ENCODE data around the gene RNF10. TPM values are rescaled to one million over a fixed set of nuclear protein-coding genes. Genes with fewer than 3 reads are reported as not detected.

Gene RNF10
- total and polyA plus RNA-seq, 2 experiments from 2014 or later: 83.9 to 128 TPM

DNA sequence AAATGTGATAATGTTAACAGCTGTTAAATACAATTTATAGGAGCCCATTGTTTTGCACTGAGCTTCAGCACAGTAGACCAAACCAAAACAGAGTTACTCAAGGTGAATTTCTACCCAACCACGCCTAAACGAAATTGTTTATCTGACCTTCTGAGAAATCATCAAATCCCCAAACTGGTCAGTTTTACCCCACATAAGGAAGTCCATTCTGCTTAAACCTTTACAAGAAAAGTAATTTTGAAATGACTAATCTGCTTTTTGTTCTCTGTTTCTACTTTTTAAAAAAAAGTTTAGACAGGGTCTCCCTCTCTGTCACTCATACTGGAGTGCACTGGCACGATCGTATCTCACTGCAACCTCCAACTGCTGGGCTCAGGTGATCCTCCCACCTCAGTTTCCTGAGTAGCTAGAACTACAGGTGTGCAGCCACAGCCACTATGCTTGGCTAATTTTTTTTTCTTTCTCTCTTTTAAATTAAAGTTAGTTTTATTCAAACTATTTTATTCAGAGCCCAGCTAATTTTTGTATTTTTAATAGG is 1.4 kb upstream of the RNF10 start:
- no peak overlapping the region for H2AFZ ChIP-seq
- no peak overlapping the region for H3K27ac ChIP-seq
- H3K9me3 ChIP-seq (ENCODE audit: low read depth): no peaks in the 10 kb centered on the region
- DNase-seq (ENCODE audit: low spot score): no peak
- no peaks in the 10 kb centered on the region for H3K27me3 ChIP-seq
- no peak overlapping the region for H3K4me2 ChIP-seq
- TF ChIP-seq EZH2phosphoT487 (IDR thresholded peaks at IDR 0.05; ENCODE audit: low read depth, severe bottlenecking, unreplicated experiment) (no peak), EZH2 (IDR thresholded peaks at IDR 0.05; ENCODE audit: borderline replicate concordance) (no peak)
- TF ChIP-seq, protein P1, sequence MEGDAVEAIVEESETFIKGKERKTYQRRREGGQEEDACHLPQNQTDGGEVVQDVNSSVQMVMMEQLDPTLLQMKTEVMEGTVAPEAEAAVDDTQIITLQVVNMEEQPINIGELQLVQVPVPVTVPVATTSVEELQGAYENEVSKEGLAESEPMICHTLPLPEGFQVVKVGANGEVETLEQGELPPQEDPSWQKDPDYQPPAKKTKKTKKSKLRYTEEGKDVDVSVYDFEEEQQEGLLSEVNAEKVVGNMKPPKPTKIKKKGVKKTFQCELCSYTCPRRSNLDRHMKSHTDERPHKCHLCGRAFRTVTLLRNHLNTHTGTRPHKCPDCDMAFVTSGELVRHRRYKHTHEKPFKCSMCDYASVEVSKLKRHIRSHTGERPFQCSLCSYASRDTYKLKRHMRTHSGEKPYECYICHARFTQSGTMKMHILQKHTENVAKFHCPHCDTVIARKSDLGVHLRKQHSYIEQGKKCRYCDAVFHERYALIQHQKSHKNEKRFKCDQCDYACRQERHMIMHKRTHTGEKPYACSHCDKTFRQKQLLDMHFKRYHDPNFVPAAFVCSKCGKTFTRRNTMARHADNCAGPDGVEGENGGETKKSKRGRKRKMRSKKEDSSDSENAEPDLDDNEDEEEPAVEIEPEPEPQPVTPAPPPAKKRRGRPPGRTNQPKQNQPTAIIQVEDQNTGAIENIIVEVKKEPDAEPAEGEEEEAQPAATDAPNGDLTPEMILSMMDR (IDR thresholded peaks at IDR 0.05; ENCODE audit: poor library complexity): no peak
- H3K4me1 ChIP-seq (ENCODE audit: insufficient read depth): peaks cover 27% of the 10 kb centered on the region
- 78% methylated on average over 4 of the region's 4 CpGs for WGBS (ENCODE audit: low lambda C conversion rate, missing lambda C conversion rate)
- no peaks in the 10 kb centered on the region for H3K36me3 ChIP-seq (replicated peaks; ENCODE audit: insufficient read depth, low read depth)
- H3K79me2 ChIP-seq: peaks cover 42% of the 10 kb centered on the region
- peaks cover 31% of the 10 kb centered on the region for H4K20me1 ChIP-seq (ENCODE audit: insufficient read depth, poor library complexity, severe bottlenecking)
- H3K4me3 ChIP-seq: no peak overlapping the region
- H3K9me2 ChIP-seq (replicated peaks; ENCODE audit: insufficient read depth): no peaks in the 10 kb centered on the region

DNA sequence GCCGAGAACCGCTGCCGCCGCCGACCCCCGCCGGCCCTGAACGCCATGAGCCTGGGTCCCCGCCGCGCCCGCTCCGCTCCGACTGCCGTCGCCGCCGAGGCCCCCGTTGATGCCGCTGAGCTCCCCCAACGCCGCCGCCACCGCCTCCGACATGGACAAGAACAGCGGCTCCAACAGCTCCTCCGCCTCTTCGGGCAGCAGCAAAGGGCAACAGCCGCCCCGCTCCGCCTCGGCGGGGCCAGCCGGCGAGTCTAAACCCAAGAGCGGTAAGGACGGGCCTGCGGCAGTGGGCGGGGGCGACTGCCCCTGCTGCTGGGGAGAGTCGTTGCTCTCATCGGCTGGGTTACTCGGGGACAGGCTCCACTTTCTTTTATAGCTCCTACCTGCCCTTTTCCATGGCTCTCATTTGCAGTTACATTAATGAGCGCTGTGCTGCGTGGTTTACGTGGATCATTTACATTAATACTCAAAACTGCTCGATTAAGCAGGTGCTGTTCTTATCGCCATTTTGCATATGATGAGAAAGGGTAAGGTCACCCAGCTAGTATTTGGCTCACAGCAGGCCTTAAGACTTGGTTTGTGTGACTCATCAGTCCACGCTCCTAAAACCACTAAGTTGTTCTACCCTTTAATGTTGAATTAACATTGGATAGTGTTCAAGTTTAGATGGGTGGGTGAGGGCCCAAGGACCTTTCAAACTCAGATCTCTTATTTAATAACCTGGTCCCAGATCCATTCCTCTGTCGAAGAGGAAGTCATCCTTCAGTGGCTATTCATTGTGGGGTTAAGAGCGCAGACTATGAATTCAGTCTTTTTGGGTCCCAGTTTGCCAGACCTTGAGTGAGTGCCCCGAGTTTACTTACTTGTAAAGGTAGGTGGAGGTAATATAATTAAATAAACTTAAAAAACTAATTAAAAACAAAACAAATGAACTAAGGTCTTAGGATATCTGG is 823 bp downstream of the RNF10 start:
- no peaks in the 10 kb centered on the region for H3K9me3 ChIP-seq (ENCODE audit: low read depth)
- peak overlapping the region; percentile 93 for H3K27ac ChIP-seq
- H3K4me1 ChIP-seq (ENCODE audit: insufficient read depth): peaks cover 41% of the 10 kb centered on the region
- peak overlapping the region; percentile 95 for H3K4me3 ChIP-seq
- no peaks in the 10 kb centered on the region for H3K36me3 ChIP-seq (replicated peaks; ENCODE audit: insufficient read depth, low read depth)
- WGBS (ENCODE audit: low lambda C conversion rate, missing lambda C conversion rate): 4% methylated on average over 49 of the region's 52 CpGs
- H3K27me3 ChIP-seq: no peaks in the 10 kb centered on the region
- H3K9me2 ChIP-seq (replicated peaks; ENCODE audit: insufficient read depth): no peaks in the 10 kb centered on the region
- peaks cover 58% of the 10 kb centered on the region for H3K79me2 ChIP-seq
- DNase-seq (ENCODE audit: low spot score): peak; percentile 78
- H2AFZ ChIP-seq: peak overlapping the region; percentile 74
- peak overlapping the region; percentile 88 for H3K4me2 ChIP-seq
- TF ChIP-seq EZH2phosphoT487 (IDR thresholded peaks at IDR 0.05; ENCODE audit: low read depth, severe bottlenecking, unreplicated experiment) (no peak), EZH2 (IDR thresholded peaks at IDR 0.05; ENCODE audit: borderline replicate concordance) (no peak)
- TF ChIP-seq, protein P1 (IDR thresholded peaks at IDR 0.05; ENCODE audit: poor library complexity): no peak
- peaks cover 53% of the 10 kb centered on the region for H4K20me1 ChIP-seq (ENCODE audit: insufficient read depth, poor library complexity, severe bottlenecking)

DNA sequence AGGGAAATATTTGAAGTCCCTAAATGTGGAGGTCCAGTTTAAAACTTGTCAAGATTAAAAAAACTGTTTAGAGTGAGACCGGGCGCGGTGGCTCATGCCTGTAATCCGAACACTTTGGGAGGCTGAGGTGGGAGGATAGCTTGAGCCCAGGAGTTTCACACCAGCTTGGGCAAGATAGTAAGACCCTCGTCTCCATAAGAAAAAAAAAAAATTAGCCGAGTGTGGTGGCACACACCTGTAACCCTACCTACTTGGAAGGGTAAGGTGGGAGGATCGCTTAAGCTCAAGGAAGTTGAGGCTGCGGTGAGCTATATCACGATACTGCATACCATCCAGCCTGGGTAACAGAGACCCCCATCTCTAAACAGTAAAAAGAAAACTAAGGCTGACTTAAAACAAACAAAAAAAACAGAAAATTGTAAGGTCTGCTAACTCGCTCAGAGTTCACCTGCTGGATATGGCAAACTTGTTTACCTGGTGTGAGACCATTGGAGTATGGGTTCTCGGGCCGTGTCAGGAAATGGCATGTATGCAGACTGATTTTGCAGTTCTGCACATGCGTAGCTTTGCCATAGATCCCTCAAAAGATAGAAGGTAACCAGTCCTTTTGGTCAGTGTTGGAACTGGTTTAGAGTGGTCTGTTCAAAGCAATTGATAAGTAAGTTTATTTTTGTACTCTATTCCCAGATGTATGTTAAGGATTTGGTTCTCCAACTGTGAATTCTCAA is 2.1 kb downstream of the RNF10 start:
- H3K4me1 ChIP-seq (ENCODE audit: insufficient read depth): peaks cover 41% of the 10 kb centered on the region
- H4K20me1 ChIP-seq (ENCODE audit: insufficient read depth, poor library complexity, severe bottlenecking): peaks cover 66% of the 10 kb centered on the region
- H2AFZ ChIP-seq: no peak overlapping the region
- peak; percentile 26 for DNase-seq (ENCODE audit: low spot score)
- TF ChIP-seq, protein P1 (IDR thresholded peaks at IDR 0.05; ENCODE audit: poor library complexity): no peak
- TF ChIP-seq EZH2phosphoT487 (IDR thresholded peaks at IDR 0.05; ENCODE audit: low read depth, severe bottlenecking, unreplicated experiment) (no peak), EZH2 (IDR thresholded peaks at IDR 0.05; ENCODE audit: borderline replicate concordance) (no peak)
- H3K9me3 ChIP-seq (ENCODE audit: low read depth): no peaks in the 10 kb centered on the region
- peak overlapping the region; percentile 88 for H3K4me2 ChIP-seq
- H3K9me2 ChIP-seq (replicated peaks; ENCODE audit: insufficient read depth): no peaks in the 10 kb centered on the region
- H3K27ac ChIP-seq: no peak overlapping the region
- no peaks in the 10 kb centered on the region for H3K36me3 ChIP-seq (replicated peaks; ENCODE audit: insufficient read depth, low read depth)
- peaks cover 70% of the 10 kb centered on the region for H3K79me2 ChIP-seq
- no peaks in the 10 kb centered on the region for H3K27me3 ChIP-seq
- 60% methylated on average over 13 of the region's 13 CpGs for WGBS (ENCODE audit: low lambda C conversion rate, missing lambda C conversion rate)
- peak overlapping the region; percentile 95 for H3K4me3 ChIP-seq

All from hepatocyte (in vitro differentiated cells).